Measurements from ENCODE around the gene RALGAPB. TPM values are rescaled to one million over a fixed set of nuclear protein-coding genes. Genes with fewer than 3 reads are reported as not detected.
A peak's percentile ranks its signal among the peaks of the same experiment; 100 is the strongest.

RALGAPB gene
- total and polyA plus RNA-seq, 2 experiments from 2014 or later: 10.2 to 40.4 TPM

GRCh38 chr20:38558596-38559360 is 86.1 kb downstream of the RALGAPB start:
- TF ChIP-seq POLR2AphosphoS5 (IDR thresholded peaks at IDR 0.05; ENCODE audit: low read depth): no peak
- H3K27ac Mint-ChIP-seq: no peak overlapping the region

DNA sequence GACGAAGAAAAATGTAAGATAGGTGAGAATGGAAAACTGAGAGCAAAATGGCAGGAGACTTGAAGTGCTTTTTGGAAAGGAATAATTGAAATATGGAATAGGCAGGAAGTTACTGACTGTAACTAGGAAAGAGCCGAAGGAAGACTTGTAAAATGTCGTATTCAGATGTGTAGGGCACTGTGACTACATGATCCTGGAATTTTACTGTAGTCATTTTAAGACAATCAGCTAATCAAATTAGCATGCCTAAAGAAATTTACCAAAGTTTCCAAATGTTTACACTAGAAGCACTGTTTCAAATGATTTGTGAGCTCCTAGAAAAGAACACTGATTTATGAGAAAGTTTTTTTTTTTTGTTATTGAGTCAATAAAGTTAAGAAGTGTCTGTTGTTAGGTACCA is 87.1 kb downstream of the RALGAPB start:
- Mint-ChIP-seq H3K4me3 (no peak overlapping the region), H3K4me1 (0 out of 3 replicates have a peak, but pooled peaks cover 4% of the 10 kb centered on the region), H3K9me3 (no peaks in the 10 kb centered on the region), H3K27ac (peak overlapping the region; percentile 19; the same call in 1 of the 2 replicates), H3K27me3 (ENCODE audit: insufficient read depth, low read depth, poor library complexity) (no peaks in the 10 kb centered on the region), H3K36me3 (ENCODE audit: low read depth) (peaks cover 21% of the 10 kb centered on the region)
- Histone ChIP-seq H3K79me2 (replicated peaks; ENCODE audit: insufficient read depth) (no peaks in the 10 kb centered on the region), H3K4me1 (ENCODE audit: insufficient read depth) (no peaks in the 10 kb centered on the region), H3K9me2 (ENCODE audit: insufficient read depth) (no peaks in the 10 kb centered on the region), H4K20me1 (replicated peaks; ENCODE audit: insufficient read depth) (0 out of 2 replicates have a peak, but pooled peaks cover 5% of the 10 kb centered on the region), H3K4me3 (no peak overlapping the region), H3F3A (replicated peaks; ENCODE audit: low read depth) (no peaks in the 10 kb centered on the region), H2AFZ (no peak overlapping the region), H3K27me3 (ENCODE audit: insufficient read depth) (no peaks in the 10 kb centered on the region), H3K27ac (ENCODE audit: low read depth) (no peak overlapping the region; the same call in 1 of the 2 replicates), H3K36me3 (ENCODE audit: insufficient read depth) (peaks cover 1% of the 10 kb centered on the region; the same call in 1 of the 2 replicates), H3K4me2 (no peak overlapping the region)
- TF ChIP-seq POLR2AphosphoS5 (IDR thresholded peaks at IDR 0.05; ENCODE audit: low read depth) (no peak), STAT1 (IDR thresholded peaks at IDR 0.05; ENCODE audit: unreplicated experiment) (no peak), ETS1 (IDR thresholded peaks at IDR 0.05) (no peak), CREB1 (CRISPR knock-in tag; IDR thresholded peaks at IDR 0.05; ENCODE audit: low read depth) (no peak), JUNB (IDR thresholded peaks at IDR 0.05; ENCODE audit: unreplicated experiment) (no peak), NANOG (IDR thresholded peaks at IDR 0.05; ENCODE audit: borderline replicate concordance) (no peak)
- TF ChIP-seq, protein P1, sequence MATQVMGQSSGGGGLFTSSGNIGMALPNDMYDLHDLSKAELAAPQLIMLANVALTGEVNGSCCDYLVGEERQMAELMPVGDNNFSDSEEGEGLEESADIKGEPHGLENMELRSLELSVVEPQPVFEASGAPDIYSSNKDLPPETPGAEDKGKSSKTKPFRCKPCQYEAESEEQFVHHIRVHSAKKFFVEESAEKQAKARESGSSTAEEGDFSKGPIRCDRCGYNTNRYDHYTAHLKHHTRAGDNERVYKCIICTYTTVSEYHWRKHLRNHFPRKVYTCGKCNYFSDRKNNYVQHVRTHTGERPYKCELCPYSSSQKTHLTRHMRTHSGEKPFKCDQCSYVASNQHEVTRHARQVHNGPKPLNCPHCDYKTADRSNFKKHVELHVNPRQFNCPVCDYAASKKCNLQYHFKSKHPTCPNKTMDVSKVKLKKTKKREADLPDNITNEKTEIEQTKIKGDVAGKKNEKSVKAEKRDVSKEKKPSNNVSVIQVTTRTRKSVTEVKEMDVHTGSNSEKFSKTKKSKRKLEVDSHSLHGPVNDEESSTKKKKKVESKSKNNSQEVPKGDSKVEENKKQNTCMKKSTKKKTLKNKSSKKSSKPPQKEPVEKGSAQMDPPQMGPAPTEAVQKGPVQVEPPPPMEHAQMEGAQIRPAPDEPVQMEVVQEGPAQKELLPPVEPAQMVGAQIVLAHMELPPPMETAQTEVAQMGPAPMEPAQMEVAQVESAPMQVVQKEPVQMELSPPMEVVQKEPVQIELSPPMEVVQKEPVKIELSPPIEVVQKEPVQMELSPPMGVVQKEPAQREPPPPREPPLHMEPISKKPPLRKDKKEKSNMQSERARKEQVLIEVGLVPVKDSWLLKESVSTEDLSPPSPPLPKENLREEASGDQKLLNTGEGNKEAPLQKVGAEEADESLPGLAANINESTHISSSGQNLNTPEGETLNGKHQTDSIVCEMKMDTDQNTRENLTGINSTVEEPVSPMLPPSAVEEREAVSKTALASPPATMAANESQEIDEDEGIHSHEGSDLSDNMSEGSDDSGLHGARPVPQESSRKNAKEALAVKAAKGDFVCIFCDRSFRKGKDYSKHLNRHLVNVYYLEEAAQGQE (IDR thresholded peaks at IDR 0.05; ENCODE audit: unreplicated experiment): no peak
- TF ChIP-seq, protein P2, sequence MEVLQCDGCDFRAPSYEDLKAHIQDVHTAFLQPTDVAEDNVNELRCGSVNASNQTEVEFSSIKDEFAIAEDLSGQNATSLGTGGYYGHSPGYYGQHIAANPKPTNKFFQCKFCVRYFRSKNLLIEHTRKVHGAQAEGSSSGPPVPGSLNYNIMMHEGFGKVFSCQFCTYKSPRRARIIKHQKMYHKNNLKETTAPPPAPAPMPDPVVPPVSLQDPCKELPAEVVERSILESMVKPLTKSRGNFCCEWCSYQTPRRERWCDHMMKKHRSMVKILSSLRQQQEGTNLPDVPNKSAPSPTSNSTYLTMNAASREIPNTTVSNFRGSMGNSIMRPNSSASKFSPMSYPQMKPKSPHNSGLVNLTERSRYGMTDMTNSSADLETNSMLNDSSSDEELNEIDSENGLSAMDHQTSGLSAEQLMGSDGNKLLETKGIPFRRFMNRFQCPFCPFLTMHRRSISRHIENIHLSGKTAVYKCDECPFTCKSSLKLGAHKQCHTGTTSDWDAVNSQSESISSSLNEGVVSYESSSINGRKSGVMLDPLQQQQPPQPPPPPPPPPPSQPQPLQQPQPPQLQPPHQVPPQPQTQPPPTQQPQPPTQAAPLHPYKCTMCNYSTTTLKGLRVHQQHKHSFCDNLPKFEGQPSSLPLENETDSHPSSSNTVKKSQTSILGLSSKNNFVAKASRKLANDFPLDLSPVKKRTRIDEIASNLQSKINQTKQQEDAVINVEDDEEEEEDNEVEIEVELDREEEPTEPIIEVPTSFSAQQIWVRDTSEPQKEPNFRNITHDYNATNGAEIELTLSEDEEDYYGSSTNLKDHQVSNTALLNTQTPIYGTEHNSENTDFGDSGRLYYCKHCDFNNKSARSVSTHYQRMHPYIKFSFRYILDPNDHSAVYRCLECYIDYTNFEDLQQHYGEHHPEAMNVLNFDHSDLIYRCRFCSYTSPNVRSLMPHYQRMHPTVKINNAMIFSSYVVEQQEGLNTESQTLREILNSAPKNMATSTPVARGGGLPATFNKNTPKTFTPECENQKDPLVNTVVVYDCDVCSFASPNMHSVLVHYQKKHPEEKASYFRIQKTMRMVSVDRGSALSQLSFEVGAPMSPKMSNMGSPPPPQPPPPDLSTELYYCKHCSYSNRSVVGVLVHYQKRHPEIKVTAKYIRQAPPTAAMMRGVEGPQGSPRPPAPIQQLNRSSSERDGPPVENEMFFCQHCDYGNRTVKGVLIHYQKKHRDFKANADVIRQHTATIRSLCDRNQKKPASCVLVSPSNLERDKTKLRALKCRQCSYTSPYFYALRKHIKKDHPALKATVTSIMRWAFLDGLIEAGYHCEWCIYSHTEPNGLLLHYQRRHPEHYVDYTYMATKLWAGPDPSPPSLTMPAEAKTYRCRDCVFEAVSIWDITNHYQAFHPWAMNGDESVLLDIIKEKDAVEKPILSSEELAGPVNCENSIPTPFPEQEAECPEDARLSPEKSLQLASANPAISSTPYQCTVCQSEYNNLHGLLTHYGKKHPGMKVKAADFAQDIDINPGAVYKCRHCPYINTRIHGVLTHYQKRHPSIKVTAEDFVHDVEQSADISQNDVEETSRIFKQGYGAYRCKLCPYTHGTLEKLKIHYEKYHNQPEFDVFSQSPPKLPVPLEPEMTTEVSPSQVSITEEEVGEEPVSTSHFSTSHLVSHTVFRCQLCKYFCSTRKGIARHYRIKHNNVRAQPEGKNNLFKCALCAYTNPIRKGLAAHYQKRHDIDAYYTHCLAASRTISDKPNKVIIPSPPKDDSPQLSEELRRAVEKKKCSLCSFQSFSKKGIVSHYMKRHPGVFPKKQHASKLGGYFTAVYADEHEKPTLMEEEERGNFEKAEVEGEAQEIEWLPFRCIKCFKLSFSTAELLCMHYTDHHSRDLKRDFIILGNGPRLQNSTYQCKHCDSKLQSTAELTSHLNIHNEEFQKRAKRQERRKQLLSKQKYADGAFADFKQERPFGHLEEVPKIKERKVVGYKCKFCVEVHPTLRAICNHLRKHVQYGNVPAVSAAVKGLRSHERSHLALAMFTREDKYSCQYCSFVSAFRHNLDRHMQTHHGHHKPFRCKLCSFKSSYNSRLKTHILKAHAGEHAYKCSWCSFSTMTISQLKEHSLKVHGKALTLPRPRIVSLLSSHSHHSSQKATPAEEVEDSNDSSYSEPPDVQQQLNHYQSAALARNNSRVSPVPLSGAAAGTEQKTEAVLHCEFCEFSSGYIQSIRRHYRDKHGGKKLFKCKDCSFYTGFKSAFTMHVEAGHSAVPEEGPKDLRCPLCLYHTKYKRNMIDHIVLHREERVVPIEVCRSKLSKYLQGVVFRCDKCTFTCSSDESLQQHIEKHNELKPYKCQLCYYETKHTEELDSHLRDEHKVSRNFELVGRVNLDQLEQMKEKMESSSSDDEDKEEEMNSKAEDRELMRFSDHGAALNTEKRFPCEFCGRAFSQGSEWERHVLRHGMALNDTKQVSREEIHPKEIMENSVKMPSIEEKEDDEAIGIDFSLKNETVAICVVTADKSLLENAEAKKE (CRISPR knock-in tag; IDR thresholded peaks at IDR 0.05): no peak
- ATAC-seq (no peak), DNase-seq (ENCODE audit: low spot score) (no peak)

More at GRCh38 chr20:38558596-38559360, 86.1 kb downstream of the RALGAPB start:
- Mint-ChIP-seq H3K4me3 (no peak overlapping the region), H3K4me1 (0 out of 3 replicates have a peak, but pooled peaks cover 4% of the 10 kb centered on the region), H3K27me3 (ENCODE audit: insufficient read depth, low read depth, poor library complexity) (no peaks in the 10 kb centered on the region), H3K36me3 (ENCODE audit: low read depth) (peaks cover 29% of the 10 kb centered on the region), H3K9me3 (no peaks in the 10 kb centered on the region)
- no peak overlapping the region; the same call in 1 of the 2 replicates for H3K27ac ChIP-seq (ENCODE audit: low read depth)
- H2AFZ ChIP-seq: no peak overlapping the region
- peaks cover 11% of the 10 kb centered on the region for H3K36me3 ChIP-seq (ENCODE audit: insufficient read depth)
- H3K4me1 ChIP-seq (ENCODE audit: insufficient read depth): no peaks in the 10 kb centered on the region
- H3K4me2 ChIP-seq: no peak overlapping the region
- no peaks in the 10 kb centered on the region for H3K27me3 ChIP-seq (ENCODE audit: insufficient read depth)
- H3K9me2 ChIP-seq (ENCODE audit: insufficient read depth): no peaks in the 10 kb centered on the region
- ATAC-seq: no peak
- no peaks in the 10 kb centered on the region for H3F3A ChIP-seq (replicated peaks; ENCODE audit: low read depth)
- H4K20me1 ChIP-seq (replicated peaks; ENCODE audit: insufficient read depth): 0 out of 2 replicates have a peak, but pooled peaks cover 3% of the 10 kb centered on the region
- no peak for DNase-seq (ENCODE audit: low spot score)
- no peak overlapping the region for H3K4me3 ChIP-seq
- no peaks in the 10 kb centered on the region for H3K79me2 ChIP-seq (replicated peaks; ENCODE audit: insufficient read depth)

All from GM23338 (cell line).